ENCODE results near the gene CRELD2. TPM values are rescaled to one million over a fixed set of nuclear protein-coding genes. Genes with fewer than 3 reads are reported as not detected.

Gene CRELD2
- total and polyA plus RNA-seq, 2 experiments from 2014 or later = 35.7 to 47.7 TPM

- TF ChIP-seq ZNF114 (CRISPR knock-in tag; IDR thresholded peaks at IDR 0.05) (no peak), CTCF (conservative IDR thresholded peaks at IDR 0.05; ENCODE audit: low read depth in 2 of 2) (no peak), EZH2phosphoT487 (IDR thresholded peaks at IDR 0.05; ENCODE audit: unreplicated experiment) (no peak)
These were observed 49.9 kb downstream of the CRELD2 start (continued) for GRCh38 chr22:49968313-49968830.

- no peak for ATAC-seq
- no peaks in the 10 kb centered on the region for H4K20me1 ChIP-seq (replicated peaks; ENCODE audit: insufficient read depth)
- no peak for DNase-seq (ENCODE audit: low spot score)
- Mint-ChIP-seq H3K4me3 (no peak overlapping the region), H3K4me1 (peaks cover 5% of the 10 kb centered on the region), H3K27me3 (ENCODE audit: insufficient read depth, low read depth, poor library complexity) (peaks cover 12% of the 10 kb centered on the region), H3K9me3 (no peaks in the 10 kb centered on the region; the same call in 2 of the 3 replicates), H3K27ac (no peak overlapping the region), H3K36me3 (ENCODE audit: low read depth) (peaks cover 3% of the 10 kb centered on the region; the same call in 2 of the 3 replicates)
- H3K27ac ChIP-seq (ENCODE audit: low read depth) = no peak overlapping the region
- peaks cover 10% of the 10 kb centered on the region; the same call in 1 of the 2 replicates for H3F3A ChIP-seq (replicated peaks; ENCODE audit: low read depth)
- no peaks in the 10 kb centered on the region; the same call in 1 of the 2 replicates for H3K79me2 ChIP-seq (replicated peaks; ENCODE audit: insufficient read depth)
- H3K4me1 ChIP-seq (ENCODE audit: insufficient read depth) = no peaks in the 10 kb centered on the region
- H3K27me3 ChIP-seq (ENCODE audit: insufficient read depth) = peaks cover 32% of the 10 kb centered on the region
- H3K4me2 ChIP-seq = no peak overlapping the region
- H3K4me3 ChIP-seq = no peak overlapping the region
- no peak overlapping the region for H2AFZ ChIP-seq
- TF ChIP-seq ZNF462 (CRISPR knock-in tag; IDR thresholded peaks at IDR 0.05) = no peak
- H3K9me2 ChIP-seq (ENCODE audit: insufficient read depth) = no peaks in the 10 kb centered on the region
- H3K36me3 ChIP-seq (ENCODE audit: insufficient read depth) = no peaks in the 10 kb centered on the region
These were observed 50.6 kb downstream of the CRELD2 start for GRCh38 chr22:49968831-49969661.

Measured in GM23338 (cell line).